Measurements from ENCODE around the gene RLN3. TPM values are rescaled to one million over a fixed set of nuclear protein-coding genes. Genes with fewer than 3 reads are reported as not detected.

RLN3 gene
- total and polyA plus RNA-seq, 2 experiments from 2014 or later, result not detected

- peak overlapping the region; percentile 69 for H3K4me2 ChIP-seq (ENCODE audit: unreplicated experiment)
- H2AFZ ChIP-seq, result peak overlapping the region; percentile 78
- H3K4me3 ChIP-seq, result peak overlapping the region; percentile 38; the same call in 1 of the 2 replicates
Measured at GRCh38 chr19:13986348-13986904, 41.5 kb upstream of the RLN3 start.

GRCh38 chr19:13987101-13987890 is 40.7 kb upstream of the RLN3 start:
- Histone ChIP-seq H3K9me3 (ENCODE audit: low read depth) (no peaks in the 10 kb centered on the region), H2AFZ (no peak overlapping the region), H3K27me3 (replicated peaks; ENCODE audit: insufficient read depth) (no peaks in the 10 kb centered on the region), H3K9me2 (ENCODE audit: insufficient read depth) (no peaks in the 10 kb centered on the region), H3K4me2 (ENCODE audit: unreplicated experiment) (no peak overlapping the region), H3K36me3 (ENCODE audit: low read depth) (no peaks in the 10 kb centered on the region), H3F3A (ENCODE audit: insufficient read depth) (no peaks in the 10 kb centered on the region), H3K9ac (peak overlapping the region; percentile 63), H3K27ac (no peak overlapping the region), H3K4me3 (no peak overlapping the region), H3K79me2 (ENCODE audit: insufficient read depth) (no peaks in the 10 kb centered on the region), H3K4me1 (ENCODE audit: insufficient read depth) (peaks cover 7% of the 10 kb centered on the region; the same call in 1 of the 2 replicates), H4K20me1 (ENCODE audit: insufficient read depth) (no peaks in the 10 kb centered on the region)
- TF ChIP-seq EZH2 (IDR thresholded peaks at IDR 0.05; ENCODE audit: insufficient read depth, poor library complexity, severe bottlenecking), result no peak
- TF ChIP-seq EZH2phosphoT487 (IDR thresholded peaks at IDR 0.05; ENCODE audit: insufficient read depth, low read depth), result no peak
- 91 to 92% methylated on average over 12 to 17 of the region's 17 CpGs for WGBS, 2 experiments (ENCODE audit: low coverage in 1 of 2, low lambda C conversion rate in 2 of 2, missing lambda C conversion rate in 2 of 2)
- in situ Hi-C loops (cut with MboI), result no loop called here
- DNase-seq, result no peak

More at GRCh38 chr19:13986348-13986904, 41.5 kb upstream of the RLN3 start:
- no peak for TF ChIP-seq EZH2 (IDR thresholded peaks at IDR 0.05; ENCODE audit: insufficient read depth, poor library complexity, severe bottlenecking)
- TF ChIP-seq EZH2phosphoT487 (IDR thresholded peaks at IDR 0.05; ENCODE audit: insufficient read depth, low read depth), result no peak
- no peaks in the 10 kb centered on the region for H3K36me3 ChIP-seq (ENCODE audit: low read depth)
- no peaks in the 10 kb centered on the region for H3K9me2 ChIP-seq (ENCODE audit: insufficient read depth)
- WGBS, 2 experiments (ENCODE audit: low coverage in 1 of 2, low lambda C conversion rate in 2 of 2, missing lambda C conversion rate in 2 of 2), result 7 to 14% methylated on average over 15 to 18 of the region's 19 CpGs
- peak overlapping the region; percentile 63 for H3K9ac ChIP-seq
- H3K4me1 ChIP-seq (ENCODE audit: insufficient read depth), result peaks cover 7% of the 10 kb centered on the region; the same call in 1 of the 2 replicates
- H3K9me3 ChIP-seq (ENCODE audit: low read depth), result no peaks in the 10 kb centered on the region
- no peaks in the 10 kb centered on the region for H3K27me3 ChIP-seq (replicated peaks; ENCODE audit: insufficient read depth)
- peak; percentile 90 for DNase-seq
- in situ Hi-C loops (cut with MboI), result no loop called here
- H3K27ac ChIP-seq, result peak overlapping the region; percentile 29; the same call in 1 of the 2 replicates
- H3K79me2 ChIP-seq (ENCODE audit: insufficient read depth), result no peaks in the 10 kb centered on the region
- H4K20me1 ChIP-seq (ENCODE audit: insufficient read depth), result no peaks in the 10 kb centered on the region
- H3F3A ChIP-seq (ENCODE audit: insufficient read depth), result no peaks in the 10 kb centered on the region

GRCh38 chr19:13989487-13989886 is 38.5 kb upstream of the RLN3 start:
- TF ChIP-seq EZH2 (IDR thresholded peaks at IDR 0.05; ENCODE audit: insufficient read depth, poor library complexity, severe bottlenecking) (no peak), EZH2phosphoT487 (IDR thresholded peaks at IDR 0.05; ENCODE audit: insufficient read depth, low read depth) (no peak)
- Histone ChIP-seq H3K27ac (no peak overlapping the region), H4K20me1 (ENCODE audit: insufficient read depth) (no peaks in the 10 kb centered on the region), H3K4me1 (ENCODE audit: insufficient read depth) (peaks cover 7% of the 10 kb centered on the region; the same call in 1 of the 2 replicates), H3F3A (ENCODE audit: insufficient read depth) (no peaks in the 10 kb centered on the region), H3K4me2 (ENCODE audit: unreplicated experiment) (no peak overlapping the region), H3K9ac (no peak overlapping the region), H3K27me3 (replicated peaks; ENCODE audit: insufficient read depth) (no peaks in the 10 kb centered on the region), H3K79me2 (ENCODE audit: insufficient read depth) (no peaks in the 10 kb centered on the region), H3K36me3 (ENCODE audit: low read depth) (no peaks in the 10 kb centered on the region), H3K9me3 (ENCODE audit: low read depth) (no peaks in the 10 kb centered on the region), H2AFZ (no peak overlapping the region), H3K4me3 (no peak overlapping the region), H3K9me2 (ENCODE audit: insufficient read depth) (no peaks in the 10 kb centered on the region)
- no peak for DNase-seq
- in situ Hi-C loops (cut with MboI), result no loop called here
- 96 to 100% methylated on average over 7 of the region's 7 CpGs for WGBS, 2 experiments (ENCODE audit: low coverage in 1 of 2, low lambda C conversion rate in 2 of 2, missing lambda C conversion rate in 2 of 2)

- in situ Hi-C loops (cut with MboI), result no loop called here
- Histone ChIP-seq H3K79me2 (ENCODE audit: insufficient read depth) (no peaks in the 10 kb centered on the region), H3K9me3 (ENCODE audit: low read depth) (no peaks in the 10 kb centered on the region), H3K4me1 (ENCODE audit: insufficient read depth) (peaks cover 7% of the 10 kb centered on the region; the same call in 1 of the 2 replicates), H3K27me3 (replicated peaks; ENCODE audit: insufficient read depth) (no peaks in the 10 kb centered on the region), H3K36me3 (ENCODE audit: low read depth) (no peaks in the 10 kb centered on the region), H3K27ac (no peak overlapping the region), H3F3A (ENCODE audit: insufficient read depth) (no peaks in the 10 kb centered on the region), H3K4me3 (no peak overlapping the region), H3K4me2 (ENCODE audit: unreplicated experiment) (no peak overlapping the region), H3K9me2 (ENCODE audit: insufficient read depth) (no peaks in the 10 kb centered on the region), H3K9ac (no peak overlapping the region), H4K20me1 (ENCODE audit: insufficient read depth) (no peaks in the 10 kb centered on the region), H2AFZ (no peak overlapping the region)
- TF ChIP-seq EZH2 (IDR thresholded peaks at IDR 0.05; ENCODE audit: insufficient read depth, poor library complexity, severe bottlenecking) (no peak), EZH2phosphoT487 (IDR thresholded peaks at IDR 0.05; ENCODE audit: insufficient read depth, low read depth) (no peak)
- WGBS, 2 experiments (ENCODE audit: low coverage in 1 of 2, low lambda C conversion rate in 2 of 2, missing lambda C conversion rate in 2 of 2), result 93% methylated on average over 8 of the region's 8 CpGs
- DNase-seq, result no peak
Measured at GRCh38 chr19:13990085-13990484, 37.9 kb upstream of the RLN3 start.
